GM23248 (cell line): ENCODE measurements around the gene CCDC150. TPM values are rescaled to one million over a fixed set of nuclear protein-coding genes. Genes with fewer than 3 reads are reported as not detected.

Experiments used
- DNase-seq: peaks from one replicate; pipeline ENCODE4 v3.0.0-alpha.2; 2015
- H2AFZ ChIP-seq: fragments of 200-600 bp; sonication (generic); 2 replicates; pipeline ENCODE4 v1.6.1; 2016; ENCODE audit warnings: antibody characterized with exemption
- H3F3A ChIP-seq: fragments of 200-600 bp; sonication (generic); 2 replicates; pipeline ENCODE4 v1.6.1; 2016; ENCODE audit warnings: mild to moderate bottlenecking, antibody characterized with exemption, mixed run types; ENCODE audit not compliant: insufficient read depth
- H3K27ac ChIP-seq: fragments of 200-600 bp; sonication (generic); 2 replicates; pipeline ENCODE4 v1.5.1; 2016; ENCODE audit warnings: mild to moderate bottlenecking
- H3K27me3 ChIP-seq: fragments of 200-600 bp; sonication (generic); replicated peaks from 2 replicates; pipeline ENCODE4 v1.6.1; 2016; ENCODE audit warnings: mild to moderate bottlenecking; ENCODE audit not compliant: insufficient read depth
- H3K36me3 ChIP-seq: fragments of 200-600 bp; sonication (generic); 2 replicates; pipeline ENCODE4 v1.6.1; 2016; ENCODE audit warnings: low read depth, mild to moderate bottlenecking
- H3K4me1 ChIP-seq: fragments of 200-600 bp; sonication (generic); 2 replicates; pipeline ENCODE4 v1.6.1; 2016; ENCODE audit warnings: mild to moderate bottlenecking; ENCODE audit not compliant: insufficient read depth
- H3K4me2 ChIP-seq: fragments of 200-600 bp; sonication (generic); one replicate; pipeline ENCODE4 v1.6.1; 2016; ENCODE audit warnings: mild to moderate bottlenecking; ENCODE audit not compliant: unreplicated experiment
- H3K4me3 ChIP-seq: fragments of 200-600 bp; sonication (generic); 2 replicates; pipeline ENCODE4 v1.5.1; 2016; ENCODE audit warnings: mild to moderate bottlenecking
- H3K79me2 ChIP-seq: fragments of 200-600 bp; sonication (generic); 2 replicates; pipeline ENCODE4 v1.6.1; 2016; ENCODE audit warnings: mild to moderate bottlenecking; ENCODE audit not compliant: insufficient read depth
- H3K9ac ChIP-seq: fragments of 200-600 bp; sonication (generic); 2 replicates; pipeline ENCODE4 v1.6.1; 2016; ENCODE audit warnings: mild to moderate bottlenecking
- H3K9me2 ChIP-seq: fragments of 200-600 bp; sonication (generic); 2 replicates; pipeline ENCODE4 v1.6.1; 2016; ENCODE audit warnings: mixed run types, mild to moderate bottlenecking, moderate library complexity; ENCODE audit not compliant: insufficient read depth
- H3K9me3 ChIP-seq: fragments of 200-600 bp; sonication (generic); one replicate; pipeline ENCODE4 v1.6.1; 2017; ENCODE audit warnings: low read depth
- H4K20me1 ChIP-seq: fragments of 200-600 bp; sonication (generic); 2 replicates; pipeline ENCODE4 v1.6.0; 2016; ENCODE audit not compliant: insufficient read depth
- EZH2 ChIP-seq: fragments of 200-600 bp; sonication (generic); IDR thresholded peaks from 2 replicates; pipeline ENCODE4 v1.6.1; 2018; ENCODE audit warnings: antibody characterized with exemption, mild to moderate bottlenecking; ENCODE audit not compliant: insufficient read depth, poor library complexity, severe bottlenecking
- EZH2phosphoT487 ChIP-seq: fragments of 200-600 bp; sonication (generic); IDR thresholded peaks from 2 replicates; pipeline ENCODE4 v1.6.1; 2018; ENCODE audit warnings: antibody characterized with exemption, moderate library complexity, mild to moderate bottlenecking, low read depth; ENCODE audit not compliant: insufficient read depth
- WGBS, 2 experiments: methylation state at CpG; one replicate each; pipeline ENCODE4 v1.1.6; 2015 to 2017; ENCODE audit warnings: low lambda C conversion rate in 2 of 2, low coverage in 1 of 2; ENCODE audit errors: missing lambda C conversion rate in 2 of 2; 5-methylcytosine and 5-hydroxymethylcytosine counted together
- in situ Hi-C: fragments of 300-500 bp; cut with MboI; formaldehyde crosslinking; loops from 2 replicates; pipeline ENCODE4 v1.15.0; 2020
- polyA plus RNA-seq: library from polyadenylated mRNA; unstranded; fragments of >200 nt; fragmentation: Nextera tagmentation; extraction: Ambion mirVana; gene quantifications from 2 replicates; pipeline ENCODE4 v1.2.1, GENCODE V29; 2016
- total RNA-seq: library from RNA; depleted of rRNA; stranded (reverse); fragments of >200 nt; shearing (Covaris generic); gene quantifications from 2 replicates; pipeline ENCODE4 v1.2.3, GENCODE V29; 2014

CCDC150 gene
- total and polyA plus RNA-seq, 2 experiments from 2014 or later = 0.65 to 2.1 TPM

GRCh38 chr2:196737046-196737445 lies 97.5 kb downstream of the CCDC150 start:
- H3K9me3 ChIP-seq = no peaks in the 10 kb centered on the region
- no peak for DNase-seq
- in situ Hi-C loops = no loop called here
- H2AFZ ChIP-seq = no peak overlapping the region
- H3K27ac ChIP-seq = no peak overlapping the region
- no peaks in the 10 kb centered on the region for H3K79me2 ChIP-seq
- no peaks in the 10 kb centered on the region for H3K36me3 ChIP-seq
- no peak overlapping the region for H3K4me3 ChIP-seq
- TF ChIP-seq EZH2 = no peak
- no peak for TF ChIP-seq EZH2phosphoT487
- H3K9me2 ChIP-seq = no peaks in the 10 kb centered on the region
- H3K4me1 ChIP-seq = no peaks in the 10 kb centered on the region
- no peaks in the 10 kb centered on the region for H3K27me3 ChIP-seq
- H3F3A ChIP-seq = no peaks in the 10 kb centered on the region
- no peak overlapping the region for H3K4me2 ChIP-seq
- 88 to 89% methylated on average over 2 of the region's 2 CpGs for WGBS, 2 experiments
- H4K20me1 ChIP-seq = no peaks in the 10 kb centered on the region
- H3K9ac ChIP-seq = no peak overlapping the region

GRCh38 chr2:196739031-196739430 lies 99.5 kb downstream of the CCDC150 start:
- no peaks in the 10 kb centered on the region for H3K9me2 ChIP-seq
- no peak for DNase-seq
- in situ Hi-C loops = no loop called here
- H3F3A ChIP-seq = no peaks in the 10 kb centered on the region
- H3K9ac ChIP-seq = no peak overlapping the region
- no peak overlapping the region for H3K4me3 ChIP-seq
- TF ChIP-seq EZH2 (no peak), EZH2phosphoT487 (no peak)
- H3K27me3 ChIP-seq = no peaks in the 10 kb centered on the region
- H3K79me2 ChIP-seq = no peaks in the 10 kb centered on the region
- H3K4me2 ChIP-seq = no peak overlapping the region
- H3K9me3 ChIP-seq = no peaks in the 10 kb centered on the region
- H4K20me1 ChIP-seq = no peaks in the 10 kb centered on the region
- H3K4me1 ChIP-seq = no peaks in the 10 kb centered on the region
- 89 to 94% methylated on average over 5 of the region's 5 CpGs for WGBS, 2 experiments
- H2AFZ ChIP-seq = no peak overlapping the region
- H3K27ac ChIP-seq = no peak overlapping the region
- H3K36me3 ChIP-seq = no peaks in the 10 kb centered on the region

GRCh38 chr2:196742216-196742615 lies 102.7 kb downstream of the CCDC150 start:
- H3K27ac ChIP-seq = no peak overlapping the region
- no peaks in the 10 kb centered on the region for H3K79me2 ChIP-seq
- no peaks in the 10 kb centered on the region for H3K9me3 ChIP-seq
- in situ Hi-C loops = no loop called here
- no peaks in the 10 kb centered on the region for H3K9me2 ChIP-seq
- DNase-seq = no peak
- no peaks in the 10 kb centered on the region for H3F3A ChIP-seq
- H3K4me2 ChIP-seq = no peak overlapping the region
- H3K9ac ChIP-seq = no peak overlapping the region
- H3K36me3 ChIP-seq = no peaks in the 10 kb centered on the region
- H3K4me3 ChIP-seq = no peak overlapping the region
- 95 to 97% methylated on average over 3 of the region's 3 CpGs for WGBS, 2 experiments
- H3K4me1 ChIP-seq = no peaks in the 10 kb centered on the region
- no peaks in the 10 kb centered on the region for H4K20me1 ChIP-seq
- TF ChIP-seq EZH2 = no peak
- no peak for TF ChIP-seq EZH2phosphoT487
- H3K27me3 ChIP-seq = no peaks in the 10 kb centered on the region
- H2AFZ ChIP-seq = no peak overlapping the region

- WGBS, 2 experiments = 48 to 57% methylated on average over 3 of the region's 3 CpGs
- no peaks in the 10 kb centered on the region for H3F3A ChIP-seq
- H4K20me1 ChIP-seq = no peaks in the 10 kb centered on the region
- H3K9ac ChIP-seq = no peak overlapping the region
- in situ Hi-C loops = no loop called here
- no peak for TF ChIP-seq EZH2phosphoT487
- no peak for TF ChIP-seq EZH2
- H3K79me2 ChIP-seq = no peaks in the 10 kb centered on the region
- H3K9me3 ChIP-seq = no peaks in the 10 kb centered on the region
- no peak overlapping the region for H2AFZ ChIP-seq
- no peaks in the 10 kb centered on the region for H3K9me2 ChIP-seq
- no peak overlapping the region for H3K27ac ChIP-seq
- H3K4me3 ChIP-seq = no peak overlapping the region
- no peaks in the 10 kb centered on the region for H3K36me3 ChIP-seq
- H3K4me1 ChIP-seq = no peaks in the 10 kb centered on the region
- no peak for DNase-seq
- H3K27me3 ChIP-seq = no peaks in the 10 kb centered on the region
- no peak overlapping the region for H3K4me2 ChIP-seq
Observed at GRCh38 chr2:196742685-196743084, 103.2 kb downstream of the CCDC150 start.

GRCh38 chr2:196743165-196743564 lies 103.7 kb downstream of the CCDC150 start:
- 79 to 97% methylated on average over 4 to 7 of the region's 7 CpGs for WGBS, 2 experiments
- in situ Hi-C loops = no loop called here

More at GRCh38 chr2:196743165-196743564, 103.7 kb downstream of the CCDC150 start:
- H3K9me3 ChIP-seq = no peaks in the 10 kb centered on the region
- no peaks in the 10 kb centered on the region for H3K79me2 ChIP-seq
- no peak overlapping the region for H3K4me2 ChIP-seq
- no peak for DNase-seq
- H2AFZ ChIP-seq = no peak overlapping the region
- H3K9ac ChIP-seq = no peak overlapping the region
- no peaks in the 10 kb centered on the region for H4K20me1 ChIP-seq
- no peaks in the 10 kb centered on the region for H3K27me3 ChIP-seq
- H3K4me3 ChIP-seq = no peak overlapping the region
- no peak overlapping the region for H3K27ac ChIP-seq
- TF ChIP-seq EZH2 (no peak), EZH2phosphoT487 (no peak)
- no peaks in the 10 kb centered on the region for H3F3A ChIP-seq
- H3K36me3 ChIP-seq = no peaks in the 10 kb centered on the region
- H3K9me2 ChIP-seq = no peaks in the 10 kb centered on the region
- no peaks in the 10 kb centered on the region for H3K4me1 ChIP-seq
